Natural killer cell (primary cell): ENCODE data around the gene CSNK1G1. TPM values are rescaled to one million over a fixed set of nuclear protein-coding genes. Genes with fewer than 3 reads are reported as not detected.
A peak's percentile ranks its signal among the peaks of the same experiment; 100 is the strongest.
"Not testable (repeated sequence)": the region's sequence is repeated elsewhere in the genome, so short reads cannot be mapped to it uniquely, and the experiment has no call there.

Source experiments
- ATAC-seq, 3 donors: fragments of 150-1000 bp in 2 of 3; fragments of 200-7000 bp in 1 of 3; cut with Tn5 transposase; 1 replicate in 1 of 3; 2 replicates in 2 of 3; pipeline ENCODE4 v1.10.0; 2021; ENCODE audit warnings: mild to moderate bottlenecking in 2 of 3, moderate library complexity in 2 of 3
- DNase-seq, 2 donors: peaks; one replicate each; pipeline versions ENCODE4 v3.0.0 to v3.0.0-alpha.2; 2013 to 2021; ENCODE audit warnings: mixed read lengths in 1 of 2
- H3K27ac ChIP-seq: one replicate; pipeline ENCODE4 v1.5.1; 2013; ENCODE audit warnings: mild to moderate bottlenecking, low read length
- H3K27me3 ChIP-seq: one replicate; pipeline ENCODE4 v1.6.1; 2013; ENCODE audit warnings: low read length; ENCODE audit not compliant: control insufficient read depth, insufficient read depth
- H3K36me3 ChIP-seq: one replicate; pipeline ENCODE4 v1.6.1; 2013; ENCODE audit warnings: low read length; ENCODE audit not compliant: control insufficient read depth, insufficient read depth
- H3K4me1 ChIP-seq: one replicate; pipeline ENCODE4 v1.6.1; 2013; ENCODE audit warnings: low read length; ENCODE audit not compliant: control insufficient read depth, insufficient read depth
- H3K4me3 ChIP-seq: one replicate; pipeline ENCODE4 v1.5.1; 2013; ENCODE audit warnings: low read length
- H3K9me3 ChIP-seq: one replicate; pipeline ENCODE4 v1.6.1; 2013; ENCODE audit warnings: low read length; ENCODE audit not compliant: control insufficient read depth, insufficient read depth
- H3K27ac Mint-ChIP-seq, 2 donors: one replicate each; pipeline ENCODE4 v1.8.0; 2022; ENCODE audit warnings: mild to moderate bottlenecking in 2 of 2, mixed read lengths in 2 of 2, moderate library complexity in 1 of 2
- H3K27me3 Mint-ChIP-seq, 2 donors: one replicate each; pipeline ENCODE4 v1.8.0; 2022; ENCODE audit warnings: low read depth in 2 of 2, mixed read lengths in 2 of 2
- H3K36me3 Mint-ChIP-seq: one replicate; pipeline ENCODE4 v1.8.0; 2022; ENCODE audit warnings: mixed read lengths
- H3K4me1 Mint-ChIP-seq, 2 donors: one replicate each; pipeline ENCODE4 v1.8.0; 2022; ENCODE audit warnings: mixed read lengths in 2 of 2
- H3K4me3 Mint-ChIP-seq: one replicate; pipeline ENCODE4 v1.8.0; 2022; ENCODE audit warnings: mild to moderate bottlenecking, moderate library complexity, mixed read lengths
- H3K9me3 Mint-ChIP-seq, 2 donors: one replicate each; pipeline ENCODE4 v1.8.0; 2022; ENCODE audit warnings: mixed read lengths in 2 of 2
- WGBS: methylation state at CpG from one replicate; pipeline ENCODE4 v1.1.7; 2013; ENCODE audit warnings: missing lambda C conversion rate; ENCODE audit not compliant: insufficient coverage; 5-methylcytosine and 5-hydroxymethylcytosine counted together
- intact Hi-C: fragments of 100-400 bp; cut with micrococcal nuclease; formaldehyde crosslinking; loops from one replicate; pipeline ENCODE4 v1.14.2; 2022
- total RNA-seq, 4 donors: library from RNA; stranded (reverse); fragments of 120-200 nt in 1 of 4; gene quantifications; one replicate each; pipeline versions ENCODE4 v1.2.3 to v1.2.4, GENCODE V29; 2013 to 2022
- TF ChIP-seq, protein P1 (sequence below): fragments of 200-600 bp; IDR thresholded peaks from one replicate; pipeline ENCODE4 v1.8.0; 2022; ENCODE audit warnings: antibody characterized with exemption

CSNK1G1 gene
- total RNA-seq, 3 donors from 2014 or later (not counting 1 experiment from before 2014, with no cell fraction given): 26.2 to 36.8 (median 34.0) TPM

DNA sequence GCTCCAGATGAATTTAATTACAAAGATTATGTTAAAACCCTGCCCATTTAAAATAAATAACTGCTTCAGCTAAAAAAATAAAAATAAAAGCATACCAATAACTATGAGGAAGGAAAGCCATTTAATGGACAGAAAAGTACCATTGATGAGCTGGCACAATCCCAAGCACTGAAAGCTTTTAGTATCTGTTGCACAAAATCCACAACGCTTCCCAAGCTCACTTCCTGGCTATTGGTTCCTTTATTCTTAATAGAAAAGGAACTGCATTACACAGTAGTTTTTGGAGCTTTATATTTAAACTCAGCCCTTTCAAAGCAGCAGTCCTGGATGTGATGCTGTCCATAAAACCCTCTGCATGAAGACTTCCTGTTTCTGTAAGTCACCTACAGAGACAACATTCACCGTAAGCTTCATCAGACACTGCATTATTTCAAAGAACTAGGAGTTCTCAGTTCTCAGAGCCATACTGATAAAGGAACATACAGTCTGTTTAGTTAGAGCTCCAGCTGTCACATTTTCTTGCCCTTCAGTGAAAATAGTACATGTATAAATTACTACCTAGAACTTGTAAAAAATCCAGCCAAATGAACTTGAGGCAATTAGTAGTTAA is 81.5 kb downstream of the CSNK1G1 start:
- H3K27ac Mint-ChIP-seq: peak overlapping the region; percentile 43 to 44

DNA sequence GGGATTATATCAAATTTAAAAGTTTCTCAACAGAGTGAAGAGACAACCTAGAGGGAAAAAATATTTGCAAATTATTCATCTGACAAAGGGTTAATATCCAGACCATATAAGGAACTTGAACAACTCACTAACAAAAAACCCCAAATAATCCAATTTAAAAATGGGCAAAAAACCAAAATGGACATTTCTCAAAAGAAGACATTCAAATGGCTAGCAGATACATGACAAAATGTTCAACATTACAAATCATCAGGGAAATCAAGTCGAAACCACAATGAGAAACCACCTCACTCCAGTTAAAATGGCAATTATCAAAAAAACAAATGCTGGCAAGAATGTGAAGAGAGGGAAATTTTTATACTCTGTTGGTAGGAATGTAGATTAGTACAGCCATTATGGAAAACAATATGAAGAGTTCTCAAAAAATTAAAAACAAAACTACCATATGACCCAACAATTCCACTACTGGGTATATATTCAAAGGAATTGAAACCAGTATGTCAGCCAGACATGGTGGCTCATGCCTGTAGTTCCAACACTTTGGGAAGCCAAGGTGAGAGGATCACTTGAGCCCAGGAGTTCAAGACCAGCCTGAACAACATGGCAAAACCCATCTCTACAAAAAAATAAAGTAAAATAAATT is 88.5 kb downstream of the CSNK1G1 start:
- DNase-seq: no peak
- Histone ChIP-seq H3K27me3 (no peaks in the 10 kb centered on the region), H3K27ac (no peak overlapping the region), H3K4me3 (no peak overlapping the region), H3K36me3 (no peaks in the 10 kb centered on the region), H3K4me1 (peaks cover 6% of the 10 kb centered on the region), H3K9me3 (no peaks in the 10 kb centered on the region)
- Mint-ChIP-seq H3K27me3 (no peaks in the 10 kb centered on the region), H3K36me3 (no peaks in the 10 kb centered on the region), H3K4me1 (peaks cover 30 to 31% of the 10 kb centered on the region in 2 donors), H3K9me3 (no peaks in the 10 kb centered on the region), H3K27ac (peak overlapping the region in 1 of 2 donors; percentile 79), H3K4me3 (no peak overlapping the region)
- TF ChIP-seq, protein P1, sequence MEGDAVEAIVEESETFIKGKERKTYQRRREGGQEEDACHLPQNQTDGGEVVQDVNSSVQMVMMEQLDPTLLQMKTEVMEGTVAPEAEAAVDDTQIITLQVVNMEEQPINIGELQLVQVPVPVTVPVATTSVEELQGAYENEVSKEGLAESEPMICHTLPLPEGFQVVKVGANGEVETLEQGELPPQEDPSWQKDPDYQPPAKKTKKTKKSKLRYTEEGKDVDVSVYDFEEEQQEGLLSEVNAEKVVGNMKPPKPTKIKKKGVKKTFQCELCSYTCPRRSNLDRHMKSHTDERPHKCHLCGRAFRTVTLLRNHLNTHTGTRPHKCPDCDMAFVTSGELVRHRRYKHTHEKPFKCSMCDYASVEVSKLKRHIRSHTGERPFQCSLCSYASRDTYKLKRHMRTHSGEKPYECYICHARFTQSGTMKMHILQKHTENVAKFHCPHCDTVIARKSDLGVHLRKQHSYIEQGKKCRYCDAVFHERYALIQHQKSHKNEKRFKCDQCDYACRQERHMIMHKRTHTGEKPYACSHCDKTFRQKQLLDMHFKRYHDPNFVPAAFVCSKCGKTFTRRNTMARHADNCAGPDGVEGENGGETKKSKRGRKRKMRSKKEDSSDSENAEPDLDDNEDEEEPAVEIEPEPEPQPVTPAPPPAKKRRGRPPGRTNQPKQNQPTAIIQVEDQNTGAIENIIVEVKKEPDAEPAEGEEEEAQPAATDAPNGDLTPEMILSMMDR: no peak
- no CpG with 5 or more reads among the region's 1 CpG for WGBS
- intact Hi-C loops: no loop called here
- ATAC-seq: no peak

More for the DNA sequence above, 81.5 kb downstream of the CSNK1G1 start:
- H3K27ac ChIP-seq: peak overlapping the region; percentile 11
- no peaks in the 10 kb centered on the region for H3K27me3 ChIP-seq
- H3K36me3 Mint-ChIP-seq: no peaks in the 10 kb centered on the region
- no peaks in the 10 kb centered on the region for H3K9me3 ChIP-seq
- no peaks in the 10 kb centered on the region for H3K36me3 ChIP-seq
- H3K4me1 Mint-ChIP-seq: peaks cover 12 to 13% of the 10 kb centered on the region in 2 donors
- WGBS: 49% methylated on average over 2 of the region's 2 CpGs
- H3K4me3 ChIP-seq: no peak overlapping the region
- TF ChIP-seq, protein P1: no peak
- H3K4me1 ChIP-seq: no peaks in the 10 kb centered on the region
- DNase-seq (peak in 1 of 2 donors; percentile 6), ATAC-seq (peak in 2 of 3 donors; percentile 17)
- H3K9me3 Mint-ChIP-seq: no peaks in the 10 kb centered on the region
- intact Hi-C loops: no loop called here
- H3K4me3 Mint-ChIP-seq: no peak overlapping the region
- no peaks in the 10 kb centered on the region for H3K27me3 Mint-ChIP-seq

DNA sequence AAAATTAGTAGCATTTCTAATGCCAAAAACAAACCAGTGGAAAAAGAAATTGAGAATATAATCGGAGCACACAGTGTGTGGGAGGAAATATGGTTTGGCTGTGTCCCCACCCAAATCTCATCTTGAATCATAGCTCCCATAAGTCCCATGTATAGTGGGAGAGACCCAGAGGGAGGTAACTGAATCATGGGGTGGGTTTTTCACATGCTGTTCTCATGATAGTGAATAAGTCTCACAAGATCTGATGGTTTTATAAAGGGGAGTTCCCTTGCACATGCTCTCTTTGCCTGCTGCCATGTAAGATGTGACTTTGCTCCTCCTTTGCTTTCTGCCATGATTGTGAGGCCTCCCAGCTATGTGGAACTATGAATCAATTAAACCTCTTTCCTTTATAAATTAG is 90.8 kb downstream of the CSNK1G1 start:
- H3K27ac ChIP-seq, H3K27me3 ChIP-seq, intact Hi-C loops, DNase-seq, H3K36me3 ChIP-seq, H3K27me3 Mint-ChIP-seq, H3K4me1 ChIP-seq, H3K4me3 ChIP-seq, H3K9me3 Mint-ChIP-seq, H3K9me3 ChIP-seq, H3K36me3 Mint-ChIP-seq, H3K4me3 Mint-ChIP-seq: not testable (repeated sequence)
- WGBS: no CpG with 5 or more reads among the region's 1 CpG
- ATAC-seq: peak in 1 of 3 donors; percentile 40
- peaks cover 31 to 35% of the 10 kb centered on the region in 2 donors for H3K4me1 Mint-ChIP-seq
- peak overlapping the region in 1 of 2 donors; percentile 58 for H3K27ac Mint-ChIP-seq

DNA sequence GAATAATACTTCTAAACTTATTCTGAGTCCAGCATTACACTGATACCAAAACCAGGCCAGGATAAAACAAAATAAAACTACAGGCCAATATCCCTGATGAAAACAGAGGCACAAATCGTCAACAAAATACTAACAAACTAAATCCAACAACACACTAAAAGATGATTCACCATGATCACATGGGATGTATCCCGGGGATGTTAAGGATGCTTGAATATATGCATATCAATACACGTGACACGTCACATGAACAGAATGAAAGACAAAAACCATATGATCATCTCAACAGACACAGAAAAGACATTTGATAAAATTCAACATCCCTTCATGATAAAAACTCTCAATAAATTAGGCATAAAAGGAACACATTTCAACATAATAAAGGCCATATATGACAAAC is 91.5 kb downstream of the CSNK1G1 start:
- Histone ChIP-seq H3K36me3 (no peaks in the 10 kb centered on the region), H3K4me1 (peaks cover 6% of the 10 kb centered on the region), H3K9me3 (no peaks in the 10 kb centered on the region), H3K27me3 (no peaks in the 10 kb centered on the region), H3K4me3 (no peak overlapping the region), H3K27ac (no peak overlapping the region)
- TF ChIP-seq, protein P1: no peak
- no peak overlapping the region for H3K27ac Mint-ChIP-seq
- no peak for ATAC-seq
- intact Hi-C loops: no loop called here
- H3K36me3 Mint-ChIP-seq: no peaks in the 10 kb centered on the region
- H3K4me1 Mint-ChIP-seq: peaks cover 31 to 40% of the 10 kb centered on the region in 2 donors
- DNase-seq: no peak
- WGBS: 95% methylated on average over 4 of the region's 4 CpGs
- no peaks in the 10 kb centered on the region for H3K27me3 Mint-ChIP-seq
- no peaks in the 10 kb centered on the region for H3K9me3 Mint-ChIP-seq
- no peak overlapping the region for H3K4me3 Mint-ChIP-seq
